Astrocyte of the cerebellum (primary cell): ENCODE measurements around the gene ZG16.

Experiments
- DNase-seq: peaks from one replicate; pipeline ENCODE4 v3.0.0-alpha.2; 2011; ENCODE audit warnings: low read depth
- H3K4me3 ChIP-seq: 2 replicates; pipeline ENCODE4 v1.5.1; 2011; ENCODE audit warnings: mild to moderate bottlenecking, low read depth, low read length, moderate library complexity
- in situ Hi-C: cut with HindIII; loops from 2 replicates; pipeline ENCODE4 v1.10.0; 2017; ENCODE audit warnings: low sequenced_read_pairs
- TF ChIP-seq, protein P1 (sequence below): IDR thresholded peaks from 2 replicates; pipeline ENCODE4 v1.5.1; 2012; ENCODE audit warnings: low read length, low read depth, moderate library complexity, mild to moderate bottlenecking; ENCODE audit errors: missing control alignments

ZG16 gene

GRCh38 chr16:29831490-29831889 is 53.4 kb downstream of the ZG16 start:
- in situ Hi-C loops: no loop called here
- TF ChIP-seq, protein P1, sequence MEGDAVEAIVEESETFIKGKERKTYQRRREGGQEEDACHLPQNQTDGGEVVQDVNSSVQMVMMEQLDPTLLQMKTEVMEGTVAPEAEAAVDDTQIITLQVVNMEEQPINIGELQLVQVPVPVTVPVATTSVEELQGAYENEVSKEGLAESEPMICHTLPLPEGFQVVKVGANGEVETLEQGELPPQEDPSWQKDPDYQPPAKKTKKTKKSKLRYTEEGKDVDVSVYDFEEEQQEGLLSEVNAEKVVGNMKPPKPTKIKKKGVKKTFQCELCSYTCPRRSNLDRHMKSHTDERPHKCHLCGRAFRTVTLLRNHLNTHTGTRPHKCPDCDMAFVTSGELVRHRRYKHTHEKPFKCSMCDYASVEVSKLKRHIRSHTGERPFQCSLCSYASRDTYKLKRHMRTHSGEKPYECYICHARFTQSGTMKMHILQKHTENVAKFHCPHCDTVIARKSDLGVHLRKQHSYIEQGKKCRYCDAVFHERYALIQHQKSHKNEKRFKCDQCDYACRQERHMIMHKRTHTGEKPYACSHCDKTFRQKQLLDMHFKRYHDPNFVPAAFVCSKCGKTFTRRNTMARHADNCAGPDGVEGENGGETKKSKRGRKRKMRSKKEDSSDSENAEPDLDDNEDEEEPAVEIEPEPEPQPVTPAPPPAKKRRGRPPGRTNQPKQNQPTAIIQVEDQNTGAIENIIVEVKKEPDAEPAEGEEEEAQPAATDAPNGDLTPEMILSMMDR: no peak

More at GRCh38 chr16:29831490-29831889, 53.4 kb downstream of the ZG16 start:
- DNase-seq: no peak
- H3K4me3 ChIP-seq: no peak overlapping the region
